Measurements from ENCODE around the gene NRSN1. TPM values are rescaled to one million over a fixed set of nuclear protein-coding genes. Genes with fewer than 3 reads are reported as not detected.

NRSN1 gene
- total and polyA plus RNA-seq, 2 experiments from 2014 or later, result 0.68 to 1.5 TPM

GRCh38 chr6:24145690-24146131 is 19.7 kb downstream of the NRSN1 start:
- H3K4me3 ChIP-seq, result no peak overlapping the region
- TF ChIP-seq EZH2phosphoT487 (IDR thresholded peaks at IDR 0.05; ENCODE audit: unreplicated experiment) (no peak), JUNB (IDR thresholded peaks at IDR 0.05; ENCODE audit: unreplicated experiment) (no peak), EZH2 (IDR thresholded peaks at IDR 0.05; ENCODE audit: low read depth, unreplicated experiment) (no peak), ZNF462 (CRISPR knock-in tag; IDR thresholded peaks at IDR 0.05) (no peak), REST (IDR thresholded peaks at IDR 0.05; ENCODE audit: unreplicated experiment) (no peak), ZNF331 (CRISPR knock-in tag; IDR thresholded peaks at IDR 0.05; ENCODE audit: low read depth) (no peak), POLR2AphosphoS5 (IDR thresholded peaks at IDR 0.05; ENCODE audit: low read depth) (no peak), STAT1 (IDR thresholded peaks at IDR 0.05; ENCODE audit: unreplicated experiment) (no peak), ETS1 (IDR thresholded peaks at IDR 0.05) (no peak)
- TF ChIP-seq, protein P1, sequence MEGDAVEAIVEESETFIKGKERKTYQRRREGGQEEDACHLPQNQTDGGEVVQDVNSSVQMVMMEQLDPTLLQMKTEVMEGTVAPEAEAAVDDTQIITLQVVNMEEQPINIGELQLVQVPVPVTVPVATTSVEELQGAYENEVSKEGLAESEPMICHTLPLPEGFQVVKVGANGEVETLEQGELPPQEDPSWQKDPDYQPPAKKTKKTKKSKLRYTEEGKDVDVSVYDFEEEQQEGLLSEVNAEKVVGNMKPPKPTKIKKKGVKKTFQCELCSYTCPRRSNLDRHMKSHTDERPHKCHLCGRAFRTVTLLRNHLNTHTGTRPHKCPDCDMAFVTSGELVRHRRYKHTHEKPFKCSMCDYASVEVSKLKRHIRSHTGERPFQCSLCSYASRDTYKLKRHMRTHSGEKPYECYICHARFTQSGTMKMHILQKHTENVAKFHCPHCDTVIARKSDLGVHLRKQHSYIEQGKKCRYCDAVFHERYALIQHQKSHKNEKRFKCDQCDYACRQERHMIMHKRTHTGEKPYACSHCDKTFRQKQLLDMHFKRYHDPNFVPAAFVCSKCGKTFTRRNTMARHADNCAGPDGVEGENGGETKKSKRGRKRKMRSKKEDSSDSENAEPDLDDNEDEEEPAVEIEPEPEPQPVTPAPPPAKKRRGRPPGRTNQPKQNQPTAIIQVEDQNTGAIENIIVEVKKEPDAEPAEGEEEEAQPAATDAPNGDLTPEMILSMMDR (conservative IDR thresholded peaks at IDR 0.05; ENCODE audit: low read depth in 2 of 2), result no peak
- no peak for ATAC-seq

More at GRCh38 chr6:24145690-24146131, 19.7 kb downstream of the NRSN1 start:
- H2AFZ ChIP-seq, result no peak overlapping the region; the same call in 1 of the 2 replicates
- no peaks in the 10 kb centered on the region for H3K36me3 Mint-ChIP-seq (ENCODE audit: low read depth)
- H3K9me3 Mint-ChIP-seq, result no peaks in the 10 kb centered on the region
- H3K27me3 ChIP-seq (ENCODE audit: insufficient read depth), result no peaks in the 10 kb centered on the region
- no peaks in the 10 kb centered on the region for H3K27me3 Mint-ChIP-seq (ENCODE audit: insufficient read depth, low read depth, poor library complexity)
- no peaks in the 10 kb centered on the region for H3K4me1 Mint-ChIP-seq
- no peak overlapping the region for H3K4me3 Mint-ChIP-seq
- H3K4me1 ChIP-seq (ENCODE audit: insufficient read depth), result no peaks in the 10 kb centered on the region
- H3K27ac ChIP-seq (ENCODE audit: low read depth), result no peak overlapping the region
- H3K4me2 ChIP-seq, result no peak overlapping the region
- no peak for DNase-seq (ENCODE audit: low spot score)
- no peaks in the 10 kb centered on the region for H3K79me2 ChIP-seq (replicated peaks; ENCODE audit: insufficient read depth)
- no peaks in the 10 kb centered on the region for H3F3A ChIP-seq (replicated peaks; ENCODE audit: low read depth)
- no peaks in the 10 kb centered on the region for H3K9me2 ChIP-seq (ENCODE audit: insufficient read depth)
- H3K27ac Mint-ChIP-seq, result no peak overlapping the region
- H4K20me1 ChIP-seq (replicated peaks; ENCODE audit: insufficient read depth), result no peaks in the 10 kb centered on the region
- H3K36me3 ChIP-seq (ENCODE audit: insufficient read depth), result no peaks in the 10 kb centered on the region
